Measurements from ENCODE around the gene ZEB1.

DNA sequence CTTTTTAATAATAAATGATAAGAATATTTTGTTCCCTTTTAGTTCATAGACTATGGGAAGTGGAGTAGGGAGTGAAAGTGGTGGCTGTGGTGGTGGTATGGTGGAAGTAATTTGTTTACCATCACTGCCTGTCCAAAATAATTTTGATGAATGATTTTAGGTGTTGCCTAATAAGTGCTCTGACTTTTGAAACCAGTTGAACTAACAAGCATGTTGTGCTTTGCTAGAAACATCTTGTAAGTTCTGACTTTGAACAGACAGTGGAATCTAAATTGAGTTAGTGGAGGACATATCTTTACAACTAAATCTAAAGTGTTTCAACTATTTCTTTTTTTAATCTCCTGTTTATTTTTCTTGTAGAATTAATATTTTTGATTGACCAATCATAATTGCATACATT, 49.7 kb downstream of the ZEB1 start:
- TF ChIP-seq CTCF (conservative IDR thresholded peaks at IDR 0.05; ENCODE audit: low read length) (no peak), EZH2phosphoT487 (IDR thresholded peaks at IDR 0.05; ENCODE audit: borderline replicate concordance) (no peak)
